Stimulated activated naive CD8-positive, alpha-beta T cell treated with anti-CD3 and anti-CD28 coated beads, Interleukin-15, Interleukin-2, amounts not matched to agents 100 U/mL and 50 U/mL, for 24 hours (primary cell): ENCODE data around the gene TSKS.

ENCODE experiments used
- ATAC-seq: fragments of 150-1000 bp; cut with Tn5 transposase; one replicate; pipeline ENCODE4 v1.10.0; 2021
- DNase-seq: peaks from one replicate; pipeline ENCODE4 v3.0.0; 2021

TSKS gene

GRCh38 chr19:49795615-49796014, 32.5 kb upstream of the TSKS start:
- no peak for DNase-seq
- ATAC-seq = no peak

GRCh38 chr19:49793561-49793840, 30.4 kb upstream of the TSKS start:
- DNase-seq (peak; percentile 26), ATAC-seq (peak; percentile 96)

DNA sequence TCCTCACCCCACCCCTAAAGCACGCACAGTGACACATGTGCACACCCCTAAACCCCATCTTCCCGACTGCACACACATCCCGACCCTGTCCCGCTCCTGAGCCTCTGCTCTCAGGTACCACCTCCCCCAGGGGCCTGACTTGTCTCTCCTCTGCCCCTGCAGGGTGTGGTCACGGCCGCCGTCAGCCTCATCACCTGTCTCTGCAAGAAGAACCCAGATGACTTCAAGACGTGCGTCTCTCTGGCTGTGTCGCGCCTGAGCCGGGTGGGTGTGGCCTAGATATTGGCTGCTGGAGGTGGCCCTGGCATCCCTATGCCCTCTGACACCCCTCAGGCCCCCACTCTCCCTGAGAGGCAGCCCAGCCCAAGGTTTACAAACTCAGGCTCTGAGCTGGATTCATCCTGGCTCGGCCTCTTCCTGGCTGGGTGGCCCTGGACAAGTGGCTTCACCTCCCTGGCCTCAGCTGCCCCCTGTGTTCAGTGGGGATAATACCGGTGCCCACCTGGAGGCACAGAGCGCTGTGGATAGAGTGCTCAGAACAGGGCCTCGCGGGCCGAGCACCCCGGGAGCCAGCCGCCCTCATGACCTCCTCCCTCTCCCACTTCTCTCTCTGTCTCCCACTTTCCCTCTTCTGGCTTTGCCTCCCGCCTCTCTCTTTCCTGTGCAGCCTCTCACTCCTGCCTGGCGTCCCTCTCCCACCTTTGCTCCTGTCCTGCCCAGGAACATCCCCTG, 29.9 kb upstream of the TSKS start:
- ATAC-seq = no peak
- DNase-seq = no peak

DNA sequence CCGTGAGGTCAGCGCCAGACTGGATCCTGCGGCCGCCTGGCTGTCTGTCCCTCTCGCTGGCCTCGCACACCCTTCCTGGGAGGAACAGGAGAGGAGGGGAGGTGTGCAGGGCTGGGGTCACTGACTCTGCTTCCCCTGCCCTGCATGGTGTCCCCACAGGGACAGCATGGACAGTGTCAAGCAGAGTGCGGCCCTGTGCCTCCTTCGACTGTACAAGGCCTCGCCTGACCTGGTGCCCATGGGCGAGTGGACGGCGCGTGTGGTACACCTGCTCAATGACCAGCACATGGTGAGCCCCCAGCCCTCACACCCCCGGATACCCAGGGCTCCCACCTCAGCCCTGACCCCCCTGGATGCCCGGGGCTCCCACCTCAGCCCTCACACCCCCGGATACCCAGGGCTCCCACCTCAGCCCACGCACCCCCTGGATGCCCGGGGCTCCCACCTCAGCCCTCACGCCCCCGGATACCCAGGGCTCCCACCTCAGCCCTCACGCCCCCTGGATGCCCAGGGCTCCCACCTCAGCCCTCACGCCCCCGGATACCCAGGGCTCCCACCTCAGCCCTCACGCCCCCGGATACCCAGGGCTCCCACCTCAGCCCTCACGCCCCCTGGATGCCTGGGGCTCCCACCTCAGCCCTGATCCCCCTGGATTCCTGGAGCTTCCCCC, 28.8 kb upstream of the TSKS start:
- no peak for DNase-seq

GRCh38 chr19:49790866-49791265, 27.8 kb upstream of the TSKS start:
- DNase-seq (no peak), ATAC-seq (no peak)

More for the DNA sequence above, 28.8 kb upstream of the TSKS start:
- no peak for ATAC-seq

GRCh38 chr19:49788857-49789256, 25.8 kb upstream of the TSKS start:
- ATAC-seq (no peak), DNase-seq (no peak)

- ATAC-seq (no peak), DNase-seq (no peak)
Measured at GRCh38 chr19:49787746-49788145, 24.6 kb upstream of the TSKS start.

- DNase-seq (no peak), ATAC-seq (no peak)
Measured at GRCh38 chr19:49786376-49786820, 23.3 kb upstream of the TSKS start.

GRCh38 chr19:49782515-49782914, 19.4 kb upstream of the TSKS start:
- no peak for ATAC-seq
- DNase-seq = no peak

GRCh38 chr19:49781394-49781793, 18.3 kb upstream of the TSKS start:
- ATAC-seq (no peak), DNase-seq (no peak)

GRCh38 chr19:49780861-49781260, 17.8 kb upstream of the TSKS start:
- no peak for DNase-seq
- no peak for ATAC-seq

DNA sequence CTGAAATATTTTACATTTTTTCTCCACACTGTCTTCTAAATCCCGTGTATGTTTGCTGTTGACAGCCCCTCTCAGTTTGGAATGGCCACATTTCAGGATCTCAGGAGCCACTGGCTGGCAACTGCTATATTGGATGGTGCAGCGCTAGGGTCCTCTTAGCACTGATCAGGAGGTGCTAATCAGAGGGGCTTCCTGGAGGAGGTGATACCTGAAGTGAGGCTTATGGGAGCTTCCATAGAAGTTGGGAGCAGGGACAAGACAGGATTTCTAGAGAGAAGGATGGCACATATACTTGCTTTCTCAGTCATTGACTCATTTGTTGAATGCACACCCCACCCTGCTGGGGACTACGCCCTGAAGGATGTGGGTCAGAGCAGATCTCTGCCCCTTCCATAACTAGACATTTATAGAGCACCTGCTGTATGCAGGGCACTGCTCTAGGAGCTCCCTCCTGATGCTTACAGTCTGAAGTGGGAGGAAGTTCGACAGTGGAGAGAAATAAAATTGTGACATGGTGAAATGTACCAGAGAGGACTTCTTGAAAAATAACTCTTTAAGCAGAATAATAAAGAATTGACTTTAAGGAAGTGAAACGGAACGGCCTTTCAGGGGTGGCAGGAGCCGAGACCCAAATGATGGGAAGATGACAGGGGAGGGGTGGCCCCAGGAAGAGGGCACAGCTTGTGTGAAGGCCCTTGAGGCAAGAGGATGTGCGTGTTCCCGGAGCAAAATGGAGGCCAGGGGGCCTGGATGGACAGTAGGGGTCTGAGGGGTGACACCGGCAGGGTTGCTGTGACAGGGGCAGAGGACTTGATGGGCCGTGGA, 16.8 kb upstream of the TSKS start:
- DNase-seq = no peak

DNA sequence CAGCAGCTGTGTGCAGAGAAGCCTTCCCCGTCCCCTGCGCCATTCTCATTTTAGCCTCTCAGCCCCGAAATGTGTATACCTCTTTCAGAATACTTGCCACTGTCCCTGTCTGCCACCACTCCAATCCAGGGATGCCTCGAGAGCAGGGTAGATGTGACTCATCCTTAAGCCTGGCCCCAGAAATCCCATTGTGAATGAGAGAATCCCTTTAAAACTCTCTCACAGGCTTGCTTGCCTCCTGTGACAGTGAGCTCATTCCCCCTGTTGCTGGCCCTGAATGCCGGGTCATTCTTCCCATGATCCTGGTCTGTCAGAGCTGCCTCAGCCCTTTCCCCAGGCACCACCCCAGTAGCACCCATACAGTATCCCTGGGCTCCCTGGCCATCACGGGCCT, 13.3 kb upstream of the TSKS start:
- ATAC-seq = no peak
- DNase-seq = no peak

More for the DNA sequence above, 16.8 kb upstream of the TSKS start:
- no peak for ATAC-seq

- ATAC-seq (no peak), DNase-seq (no peak)
Measured at GRCh38 chr19:49775742-49776370, 12.8 kb upstream of the TSKS start.

DNA sequence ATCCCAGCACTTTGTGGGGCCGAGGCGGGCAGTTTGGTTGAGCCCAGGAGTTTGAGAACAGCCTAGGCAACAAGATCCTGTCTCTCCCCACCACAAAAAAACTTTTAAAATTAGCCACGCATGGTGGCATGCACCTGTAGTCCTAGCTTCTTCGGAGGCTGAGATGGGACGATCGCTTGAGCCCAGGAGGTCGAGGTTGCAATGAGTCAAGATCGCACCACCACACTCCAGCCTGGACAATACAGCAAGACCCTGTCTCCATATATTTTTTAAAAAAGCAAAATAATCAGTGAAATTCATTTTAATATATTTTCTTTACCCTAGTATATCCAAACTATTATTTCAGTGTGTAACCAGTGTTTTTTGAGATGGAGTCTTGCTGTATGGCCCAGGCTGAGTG, 11.9 kb upstream of the TSKS start:
- ATAC-seq = no peak
- no peak for DNase-seq

- DNase-seq (no peak), ATAC-seq (no peak)
Measured at GRCh38 chr19:49773663-49774350, 10.7 kb upstream of the TSKS start.

DNA sequence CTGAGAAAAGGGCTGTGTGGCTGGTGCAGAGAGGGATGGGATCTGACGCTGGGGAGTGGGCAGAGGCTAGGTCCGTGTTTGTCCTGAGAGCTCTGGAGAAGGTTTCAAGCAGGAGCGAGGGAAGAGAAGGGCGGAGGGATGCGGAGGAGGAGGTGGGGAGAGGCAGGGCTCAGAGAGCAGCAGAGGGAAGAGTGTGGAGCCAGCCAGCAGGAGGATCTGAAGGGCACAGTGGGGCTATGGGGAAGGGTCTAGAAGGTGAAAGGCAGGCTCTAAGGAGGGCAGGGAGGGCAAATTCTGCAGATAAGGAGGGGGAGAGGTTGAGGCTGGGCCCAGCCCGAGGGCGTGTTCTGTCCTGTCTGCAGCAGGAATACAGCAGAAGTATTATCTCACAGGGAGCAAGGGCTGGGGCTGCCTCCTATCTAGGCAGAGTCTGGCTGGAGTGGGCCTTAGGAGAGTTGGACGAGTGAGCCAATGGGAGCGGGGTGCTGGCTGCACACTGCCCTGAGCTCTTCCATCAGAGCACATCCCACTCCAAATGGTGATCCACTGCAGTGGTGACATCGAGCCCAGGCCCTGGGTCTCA, 9.8 kb upstream of the TSKS start:
- ATAC-seq (no peak), DNase-seq (no peak)

DNA sequence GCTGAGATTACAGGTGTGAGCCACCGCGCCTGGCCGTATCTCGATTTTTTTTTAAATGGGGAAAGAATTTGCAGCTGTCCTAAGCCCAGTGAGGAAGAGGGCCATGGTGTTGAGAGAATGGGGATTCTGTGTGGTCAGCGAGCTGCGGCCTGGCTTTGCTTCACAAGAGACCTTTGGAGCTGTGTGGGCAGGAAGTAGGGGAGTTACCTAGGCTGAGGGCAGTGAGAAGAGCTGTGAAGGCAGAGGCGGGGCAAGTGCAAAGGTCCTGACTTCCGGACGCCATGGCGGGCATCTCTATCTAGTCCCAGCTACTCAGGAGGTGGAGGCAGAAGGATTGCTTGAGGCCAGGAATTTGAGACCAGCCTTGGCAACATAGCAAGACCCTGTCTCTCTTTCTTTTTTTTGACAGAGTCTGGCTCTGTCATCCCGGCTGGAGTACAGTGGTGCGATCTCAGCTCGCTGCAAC, 8.6 kb upstream of the TSKS start:
- ATAC-seq (no peak), DNase-seq (no peak)

GRCh38 chr19:49770529-49770928, 7.4 kb upstream of the TSKS start:
- DNase-seq (no peak), ATAC-seq (no peak)

DNA sequence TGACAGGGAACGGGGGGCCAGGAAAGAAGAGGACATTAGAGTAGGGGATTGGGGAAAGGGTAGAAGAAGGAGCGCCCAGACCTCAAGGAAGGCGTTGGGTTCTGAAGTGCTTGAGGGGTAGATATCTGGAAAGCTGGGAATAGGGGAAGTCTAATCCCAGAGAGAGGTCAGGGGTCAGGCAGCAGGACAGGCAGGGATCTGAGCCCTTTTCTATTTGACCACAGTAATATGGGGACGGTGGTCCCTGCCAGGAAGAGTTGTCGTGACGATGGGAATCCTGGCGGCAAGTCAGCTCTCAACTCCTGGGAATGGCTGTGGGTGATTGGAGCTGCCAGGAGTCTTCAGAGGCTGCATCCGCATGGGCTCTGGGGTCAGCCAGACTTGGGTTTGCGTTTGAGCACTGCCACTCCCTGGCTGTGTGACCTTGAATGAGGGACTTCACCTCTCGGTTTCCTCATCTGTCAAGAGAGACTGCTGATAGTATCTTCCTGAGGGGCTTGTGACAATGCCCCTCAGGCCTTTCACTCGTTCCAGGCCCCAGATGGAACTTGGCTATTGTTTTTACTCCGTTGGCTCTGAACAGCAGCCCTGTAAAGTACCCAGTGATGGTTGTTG, 5.0 kb upstream of the TSKS start:
- ATAC-seq = no peak

GRCh38 chr19:49767381-49767780, 4.3 kb upstream of the TSKS start:
- DNase-seq (no peak), ATAC-seq (no peak)

More for the DNA sequence above, 5.0 kb upstream of the TSKS start:
- DNase-seq = no peak
